BJ (cell line): ENCODE data around the gene SCUBE2. TPM values are rescaled to one million over a fixed set of nuclear protein-coding genes. Genes with fewer than 3 reads are reported as not detected.

Experiments used
- CTCF ChIA-PET: fragments of 350-600 bp; formaldehyde crosslinking; extraction: SDS; loops from one replicate; lab custom pipeline; 2021; ENCODE audit warnings: antibody characterized with exemption, inconsistent platforms; lab: Yijun Ruan, JAX
- POLR2A ChIA-PET: fragments of 300-600 bp; sonication (Branson Sonifier 250); formaldehyde crosslinking; extraction: SDS; loops from one replicate; lab custom pipeline; 2021; ENCODE audit warnings: antibody characterized with exemption; lab: Charles Lee
- DNase-seq: peaks from one replicate; pipeline ENCODE4 v3.0.0-alpha.2; 2011; ENCODE audit warnings: low read depth
- H3K27me3 ChIP-seq: 2 replicates; pipeline ENCODE4 v1.6.0; 2011; ENCODE audit warnings: low read length; ENCODE audit not compliant: control insufficient read depth, insufficient read depth
- H3K36me3 ChIP-seq: 2 replicates; pipeline ENCODE4 v1.5.1; 2011; ENCODE audit warnings: low read length; ENCODE audit not compliant: control insufficient read depth, insufficient read depth
- H3K4me3 ChIP-seq: 2 replicates; pipeline ENCODE4 v1.5.1; 2011; ENCODE audit warnings: low read depth, mild to moderate bottlenecking, control low read depth, low read length
- polyA plus RNA-seq: library from polyadenylated mRNA; depleted of rRNA; stranded (reverse); fragments of >200 nt; gene quantifications from 2 replicates; pipeline ENCODE4 v1.2.3, GENCODE V29; 2011
- TF ChIP-seq, protein P1 (sequence below): IDR thresholded peaks from 2 replicates; pipeline ENCODE4 v1.5.1; 2011; ENCODE audit warnings: low read depth, mild to moderate bottlenecking, control low read depth, inconsistent platforms, low read length, moderate library complexity; ENCODE audit not compliant: insufficient read depth

SCUBE2 gene
- polyA plus RNA-seq, 1 experiment: 1.4 TPM

DNA sequence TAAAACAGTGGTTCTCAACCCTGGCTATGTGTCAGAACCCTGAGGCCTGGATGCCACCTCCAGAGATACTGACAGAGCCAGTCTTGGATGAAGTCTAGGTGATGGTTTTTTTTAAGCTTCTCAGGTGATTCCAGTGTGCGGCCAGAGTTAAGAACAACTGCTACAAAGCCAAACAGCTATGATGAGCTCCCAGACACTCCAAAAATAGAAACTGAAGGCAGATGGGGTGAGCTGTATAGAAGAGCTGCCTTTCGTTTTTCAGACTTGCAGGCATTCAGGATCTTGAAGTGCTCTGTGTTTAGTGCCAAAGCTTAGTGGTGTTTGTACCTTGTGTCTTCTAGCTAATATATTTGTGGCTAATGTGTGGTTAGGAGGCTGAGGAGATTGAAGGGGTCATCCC lies 14.2 kb downstream of the SCUBE2 start:
- Histone ChIP-seq H3K36me3 (no peaks in the 10 kb centered on the region), H3K27me3 (no peaks in the 10 kb centered on the region), H3K4me3 (no peak overlapping the region)
- TF ChIP-seq, protein P1, sequence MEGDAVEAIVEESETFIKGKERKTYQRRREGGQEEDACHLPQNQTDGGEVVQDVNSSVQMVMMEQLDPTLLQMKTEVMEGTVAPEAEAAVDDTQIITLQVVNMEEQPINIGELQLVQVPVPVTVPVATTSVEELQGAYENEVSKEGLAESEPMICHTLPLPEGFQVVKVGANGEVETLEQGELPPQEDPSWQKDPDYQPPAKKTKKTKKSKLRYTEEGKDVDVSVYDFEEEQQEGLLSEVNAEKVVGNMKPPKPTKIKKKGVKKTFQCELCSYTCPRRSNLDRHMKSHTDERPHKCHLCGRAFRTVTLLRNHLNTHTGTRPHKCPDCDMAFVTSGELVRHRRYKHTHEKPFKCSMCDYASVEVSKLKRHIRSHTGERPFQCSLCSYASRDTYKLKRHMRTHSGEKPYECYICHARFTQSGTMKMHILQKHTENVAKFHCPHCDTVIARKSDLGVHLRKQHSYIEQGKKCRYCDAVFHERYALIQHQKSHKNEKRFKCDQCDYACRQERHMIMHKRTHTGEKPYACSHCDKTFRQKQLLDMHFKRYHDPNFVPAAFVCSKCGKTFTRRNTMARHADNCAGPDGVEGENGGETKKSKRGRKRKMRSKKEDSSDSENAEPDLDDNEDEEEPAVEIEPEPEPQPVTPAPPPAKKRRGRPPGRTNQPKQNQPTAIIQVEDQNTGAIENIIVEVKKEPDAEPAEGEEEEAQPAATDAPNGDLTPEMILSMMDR: no peak
- ChIA-PET POLR2A (no interaction called here), CTCF (interaction anchor here (1.4 to 1.7 kb wide), 2 partner anchors 61 kb away, joined by 3 to 6 read pairs; no protein-coding TSS in a partner anchor)
- DNase-seq: no peak

GRCh38 chr11:9076661-9077060 lies 14.7 kb downstream of the SCUBE2 start:
- Histone ChIP-seq H3K27me3 (no peaks in the 10 kb centered on the region), H3K4me3 (no peak overlapping the region), H3K36me3 (no peaks in the 10 kb centered on the region)
- TF ChIP-seq, protein P1: no peak
- DNase-seq: no peak
- CTCF ChIA-PET: interaction anchor here (1.4 to 1.7 kb wide), 2 partner anchors 61 kb away, joined by 3 to 6 read pairs; no protein-coding TSS in a partner anchor
- POLR2A ChIA-PET: no interaction called here

GRCh38 chr11:9076046-9076445 lies 15.4 kb downstream of the SCUBE2 start:
- TF ChIP-seq, protein P1: no peak
- CTCF ChIA-PET: interaction anchor here (0.6 to 1.7 kb wide), 3 partner anchors 60 to 431 kb away, joined by 3 to 6 read pairs (median 3); no protein-coding TSS in a partner anchor
- POLR2A ChIA-PET: no interaction called here
- Histone ChIP-seq H3K27me3 (no peaks in the 10 kb centered on the region), H3K4me3 (no peak overlapping the region), H3K36me3 (no peaks in the 10 kb centered on the region)
- no peak for DNase-seq

- H3K27me3 ChIP-seq: no peaks in the 10 kb centered on the region
- TF ChIP-seq, protein P1: no peak
- H3K4me3 ChIP-seq: no peak overlapping the region
- DNase-seq: no peak
- POLR2A ChIA-PET: no interaction called here
- CTCF ChIA-PET: interaction anchor here (0.6 to 1.1 kb wide), 2 partner anchors 61 to 432 kb away, joined by 3 read pairs; no protein-coding TSS in a partner anchor
- no peaks in the 10 kb centered on the region for H3K36me3 ChIP-seq
Observed at GRCh38 chr11:9075556-9075955, 15.8 kb downstream of the SCUBE2 start.

DNA sequence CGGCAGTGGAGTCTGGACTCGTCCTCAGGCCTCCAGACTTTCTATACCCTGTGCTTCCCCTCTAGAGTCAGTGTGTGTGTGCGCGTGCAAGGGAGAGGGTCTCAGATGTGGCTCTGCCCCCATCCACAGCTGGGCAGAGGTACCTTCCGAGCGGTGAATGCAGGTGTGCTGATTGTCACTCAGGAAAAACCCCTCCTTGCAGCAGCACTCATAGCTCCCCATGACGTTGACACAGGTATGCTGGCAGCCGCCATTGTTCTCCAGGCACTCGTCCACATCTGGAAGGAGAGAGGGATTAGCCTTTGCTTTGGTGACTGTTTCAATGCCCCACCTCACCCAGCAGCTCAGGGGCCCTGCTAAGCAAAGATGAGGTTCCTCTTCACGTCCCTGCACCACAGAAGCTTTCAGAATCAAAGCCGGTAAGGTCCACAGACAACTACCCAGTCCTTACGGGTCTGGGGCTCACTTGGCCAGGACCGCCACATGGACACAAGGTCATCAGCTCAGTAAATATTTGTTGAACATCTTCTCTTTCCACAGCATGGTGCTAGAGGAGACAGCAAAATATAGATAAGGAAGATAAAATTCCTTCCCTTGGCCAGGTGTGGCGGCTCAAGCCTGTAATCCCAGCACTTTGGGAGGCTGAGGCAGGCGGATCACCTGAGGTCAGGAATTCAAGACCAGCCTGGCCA lies 16.9 kb downstream of the SCUBE2 start:
- H3K36me3 ChIP-seq: no peaks in the 10 kb centered on the region
- POLR2A ChIA-PET: no interaction called here
- H3K4me3 ChIP-seq: no peak overlapping the region
- DNase-seq: no peak
- TF ChIP-seq, protein P1: no peak
- no peaks in the 10 kb centered on the region for H3K27me3 ChIP-seq
- CTCF ChIA-PET: interaction anchor here (0.6 to 1.0 kb wide), 2 partner anchors 15 to 219 kb away, joined by 3 to 4 read pairs; no protein-coding TSS in a partner anchor
